H1 (cell line): ENCODE measurements around the gene C10orf95. TPM values are rescaled to one million over a fixed set of nuclear protein-coding genes. Genes with fewer than 3 reads are reported as not detected.

Experiments
- CTCF ChIA-PET: fragments of 300-600 bp; sonication (Branson Sonifier 250); formaldehyde crosslinking; loops from one replicate; lab custom pipeline; 2021; ENCODE audit not compliant: partially characterized antibody; lab: Charles Lee
- POLR2A ChIA-PET: fragments of 300-600 bp; sonication (Branson Sonifier 250); formaldehyde crosslinking; loops from one replicate; lab custom pipeline; 2021; ENCODE audit warnings: inconsistent platforms; ENCODE audit not compliant: partially characterized antibody; lab: Charles Lee
- DNase-seq, 2 experiments: peaks; one replicate each; pipeline versions ENCODE4 v3.0.0 to v3.0.0-alpha.2; 2010 to 2022; ENCODE audit warnings: low spot score in 2 of 2, low read depth in 1 of 2, mixed read lengths in 1 of 2
- FAIRE-seq: peaks from 2 replicates; lab custom pipeline; 2011; peaks lifted over from hg19 to GRCh38; lab: Jason Lieb, UNC
- H2AFZ ChIP-seq: 2 replicates; pipeline ENCODE4 v1.8.1; 2012; ENCODE audit warnings: low read length, inconsistent platforms
- H2AK5ac ChIP-seq: 2 replicates; pipeline ENCODE4 v1.6.1; 2013; ENCODE audit warnings: low read depth, low read length
- H2BK120ac ChIP-seq: replicated peaks from 2 replicates; pipeline ENCODE3; 2013; ENCODE audit warnings: low read depth, low read length, inconsistent platforms
- H2BK12ac ChIP-seq: 2 replicates; pipeline ENCODE4 v1.6.1; 2013; ENCODE audit warnings: low read depth, low read length
- H2BK15ac ChIP-seq: 2 replicates; pipeline ENCODE4 v1.6.1; 2013; ENCODE audit warnings: low read length
- H2BK20ac ChIP-seq: 2 replicates; pipeline ENCODE4 v1.6.1; 2013; ENCODE audit warnings: low read length
- H2BK5ac ChIP-seq: 2 replicates; pipeline ENCODE4 v1.6.1; 2013; ENCODE audit warnings: low read depth, low read length
- H3K14ac ChIP-seq: 2 replicates; pipeline ENCODE4 v1.6.1; 2013; ENCODE audit warnings: inconsistent platforms; ENCODE audit not compliant: insufficient read length
- H3K18ac ChIP-seq: 2 replicates; pipeline ENCODE4 v1.6.1; 2013; ENCODE audit warnings: low read length; ENCODE audit errors: extremely low read depth
- H3K23ac ChIP-seq: 2 replicates; pipeline ENCODE4 v1.6.1; 2013; ENCODE audit warnings: inconsistent platforms; ENCODE audit not compliant: insufficient read length
- H3K23me2 ChIP-seq: 2 replicates; pipeline ENCODE4 v1.6.1; 2013; ENCODE audit warnings: low read depth, low read length
- H3K27ac ChIP-seq: 2 replicates; pipeline ENCODE4 v1.6.1; 2011; ENCODE audit warnings: low read depth, low read length, inconsistent platforms
- H3K27me3 ChIP-seq, 4 experiments: replicated peaks in 1 of 4; 1 replicate in 1 of 4; 2 replicates in 3 of 4; pipeline versions ENCODE4 v1.6.1 to v1.8.1; 2011 to 2013; ENCODE audit warnings: low read length in 3 of 4, mild to moderate bottlenecking in 3 of 4, inconsistent platforms in 2 of 4, mixed read lengths in 2 of 4, moderate library complexity in 1 of 4; ENCODE audit not compliant: control insufficient read depth in 3 of 4, insufficient read depth in 3 of 4; ENCODE audit errors: extremely low read depth in 1 of 4
- H3K36me3 ChIP-seq, 4 experiments: 2 replicates each; pipeline versions ENCODE4 v1.6.1 to v1.8.1; 2011 to 2013; ENCODE audit warnings: mild to moderate bottlenecking in 4 of 4, low read length in 3 of 4, moderate library complexity in 2 of 4, control low read depth in 1 of 4, inconsistent platforms in 1 of 4; ENCODE audit not compliant: insufficient read depth in 4 of 4, control insufficient read depth in 2 of 4
- H3K4ac ChIP-seq: replicated peaks from 2 replicates; pipeline ENCODE3; 2013; ENCODE audit warnings: low read length, low read depth, mixed read lengths, inconsistent platforms; ENCODE audit not compliant: insufficient read length
- H3K4me1 ChIP-seq, 4 experiments: replicated peaks in 1 of 4; 1 replicate in 1 of 4; 2 replicates in 3 of 4; pipeline versions ENCODE4 v1.6.1 to v1.8.1; 2011 to 2013; ENCODE audit warnings: low read length in 3 of 4, inconsistent platforms in 2 of 4, mixed read lengths in 1 of 4; ENCODE audit not compliant: insufficient read depth in 4 of 4, control insufficient read depth in 3 of 4
- H3K4me2 ChIP-seq, 2 experiments: 2 replicates each; pipeline versions ENCODE4 v1.6.1 to v1.8.1; 2011 to 2013; ENCODE audit warnings: low read depth in 2 of 2, low read length in 2 of 2, control low read depth in 1 of 2, inconsistent platforms in 1 of 2, mild to moderate bottlenecking in 1 of 2; ENCODE audit not compliant: insufficient read depth in 1 of 2
- H3K4me3 ChIP-seq, 4 experiments: fragments of 200-600, 300-600 bp in 1 of 4; sonication (generic), shearing (Covaris generic), sonication (Bioruptor Twin) in 1 of 4; 2 replicates each; pipeline versions ENCODE4 v1.5.1 to v1.8.1; 2011 to 2016; ENCODE audit warnings: low read length in 4 of 4, low read depth in 3 of 4, control low read depth in 2 of 4, inconsistent platforms in 2 of 4, mild to moderate bottlenecking in 2 of 4, mixed read lengths in 1 of 4, moderate library complexity in 1 of 4; ENCODE audit not compliant: insufficient read depth in 2 of 4; ENCODE audit errors: extremely low read depth in 1 of 4
- H3K56ac ChIP-seq: replicated peaks from 2 replicates; pipeline ENCODE3; 2013; ENCODE audit warnings: low read depth, mild to moderate bottlenecking, mixed read lengths, low read length, inconsistent platforms; ENCODE audit not compliant: insufficient read length
- H3K79me1 ChIP-seq: 2 replicates; pipeline ENCODE4 v1.6.1; 2013; ENCODE audit warnings: low read depth, low read length, control low read depth
- H3K79me2 ChIP-seq, 2 experiments: 2 replicates each; pipeline versions ENCODE4 v1.6.1 to v1.8.1; 2012 to 2013; ENCODE audit warnings: low read length in 2 of 2, mild to moderate bottlenecking in 2 of 2, inconsistent platforms in 1 of 2; ENCODE audit not compliant: insufficient read depth in 2 of 2, control insufficient read depth in 1 of 2
- H3K9ac ChIP-seq, 4 experiments: replicated peaks in 1 of 4; 1 replicate in 1 of 4; 2 replicates in 3 of 4; pipeline versions ENCODE4 v1.6.1 to v1.8.1; 2011 to 2013; ENCODE audit warnings: low read depth in 3 of 4, low read length in 3 of 4, control low read depth in 2 of 4, mild to moderate bottlenecking in 2 of 4, moderate library complexity in 2 of 4, inconsistent platforms in 1 of 4; ENCODE audit errors: extremely low read depth in 1 of 4
- H3K9me3 ChIP-seq, 2 experiments: 2 replicates each; pipeline versions ENCODE4 v1.6.1 to v1.8.1; 2012 to 2013; ENCODE audit warnings: mild to moderate bottlenecking in 2 of 2, moderate library complexity in 2 of 2, control low read depth in 1 of 2, inconsistent platforms in 1 of 2, low read depth in 1 of 2, low read length in 1 of 2, mixed read lengths in 1 of 2; ENCODE audit not compliant: insufficient read depth in 2 of 2
- H4K20me1 ChIP-seq, 2 experiments: replicated peaks in 1 of 2; 2 replicates each; pipeline versions ENCODE3 to v1.8.1; 2011 to 2013; ENCODE audit warnings: inconsistent platforms in 2 of 2, low read length in 2 of 2, mild to moderate bottlenecking in 1 of 2; ENCODE audit not compliant: insufficient read depth in 2 of 2, control insufficient read depth in 1 of 2
- H4K5ac ChIP-seq: 2 replicates; pipeline ENCODE4 v1.6.1; 2013; ENCODE audit warnings: low read length, low read depth, mixed read lengths, inconsistent platforms; ENCODE audit not compliant: insufficient read length
- H4K8ac ChIP-seq: 2 replicates; pipeline ENCODE4 v1.8.0; 2013; ENCODE audit warnings: mild to moderate bottlenecking, moderate library complexity, low read length, inconsistent platforms; ENCODE audit not compliant: insufficient read depth; ENCODE audit errors: extremely low read depth
- H4K91ac ChIP-seq: replicated peaks from 2 replicates; pipeline ENCODE3; 2013; ENCODE audit warnings: low read length, mixed read lengths, inconsistent platforms; ENCODE audit not compliant: insufficient read length
- BACH1 ChIP-seq: IDR thresholded peaks from 2 replicates; pipeline ENCODE4 v1.6.1; 2012; ENCODE audit warnings: low read length, improper control_type of control experiment
- CBX5 ChIP-seq: fragments of 300-800, 300-1000 bp; sonication (generic); IDR thresholded peaks from 2 replicates; pipeline ENCODE4 v1.7.1; 2016; ENCODE audit warnings: antibody characterized with exemption, low read length, low read depth
- GABPA ChIP-seq: IDR thresholded peaks from 2 replicates; pipeline ENCODE4 v1.6.1; 2011; ENCODE audit warnings: mild to moderate bottlenecking, low read length, moderate library complexity, borderline replicate concordance; ENCODE audit not compliant: insufficient read depth
- HDAC6 ChIP-seq: IDR thresholded peaks from one replicate; pipeline ENCODE4 v1.7.1; 2012; ENCODE audit warnings: low read depth, mild to moderate bottlenecking, inconsistent platforms, low read length, moderate library complexity
- NRF1 ChIP-seq: IDR thresholded peaks from 2 replicates; pipeline ENCODE4 v1.6.1; 2011; ENCODE audit warnings: mild to moderate bottlenecking, low read depth, low read length, improper control_type of control experiment
- POU5F1 ChIP-seq: IDR thresholded peaks from 2 replicates; pipeline ENCODE4 v1.6.1; 2011; ENCODE audit warnings: low read depth, mild to moderate bottlenecking, low read length, moderate library complexity
- RNF2 ChIP-seq: fragments of 200-900, 300-1000 bp; sonication (generic); IDR thresholded peaks from 2 replicates; pipeline ENCODE4 v1.7.1; 2016; ENCODE audit warnings: borderline replicate concordance, low read depth, mild to moderate bottlenecking, antibody characterized with exemption, low read length; ENCODE audit not compliant: poor library complexity, severe bottlenecking; ENCODE audit errors: missing control alignments
- TEAD4 ChIP-seq: IDR thresholded peaks from 2 replicates; pipeline ENCODE4 v1.6.1; 2012; ENCODE audit warnings: low read depth, low read length, inconsistent platforms, mixed read lengths
- YY1 ChIP-seq: IDR thresholded peaks from 2 replicates; pipeline ENCODE4 v1.6.1; 2011; ENCODE audit warnings: low read depth, mild to moderate bottlenecking, low read length
- WGBS, 2 experiments: shearing (Covaris generic) in 1 of 2; methylation state at CpG; one replicate each; pipeline versions ENCODE4 v1.1.6 to v1.1.7; 2013 to 2015; ENCODE audit warnings: low lambda C conversion rate in 2 of 2, mixed read lengths in 2 of 2, inconsistent platforms in 1 of 2, low coverage in 1 of 2, missing lambda C conversion rate in 1 of 2; ENCODE audit not compliant: insufficient replicate concordance in 2 of 2, insufficient coverage in 1 of 2, insufficient read length in 1 of 2; ENCODE audit errors: extremely low coverage in 1 of 2, missing lambda C conversion rate in 1 of 2; 5-methylcytosine and 5-hydroxymethylcytosine counted together
- polyA plus RNA-seq, 7 experiments: library from polyadenylated mRNA; depleted of rRNA in 3 of 7; stranded (reverse) in 5 of 7; unstranded in 2 of 7; fragments of >200 nt in 5 of 7; fragments of 200-250 nt in 2 of 7; gene quantifications; 1 replicate in 5 of 7; 2 replicates in 1 of 7; 4 replicates in 1 of 7; pipeline versions ENCODE4 v1.2.1 to v1.2.3, GENCODE V29; 2011 to 2013; ENCODE audit warnings: missing spikeins in 2 of 7, mixed read lengths in 2 of 7
- total RNA-seq: library from RNA; stranded (reverse); fragmentation: NEBNext Ultra II Directional; extraction: Animal tissue kit (Norgen Biotek cat#: 25700); gene quantifications from 2 replicates; pipeline ENCODE4 v1.2.1, GENCODE V29; 2021
- TF ChIP-seq, protein P1 (sequence below): IDR thresholded peaks from 2 replicates; pipeline ENCODE4 v1.6.1; 2012; ENCODE audit warnings: inconsistent platforms

Gene C10orf95
- total and polyA plus RNA-seq, 2 of the 8 experiments (the other 6 are each of a cell fraction or from before 2014, with no cell fraction given) = 0.34 to 0.48 TPM

DNA sequence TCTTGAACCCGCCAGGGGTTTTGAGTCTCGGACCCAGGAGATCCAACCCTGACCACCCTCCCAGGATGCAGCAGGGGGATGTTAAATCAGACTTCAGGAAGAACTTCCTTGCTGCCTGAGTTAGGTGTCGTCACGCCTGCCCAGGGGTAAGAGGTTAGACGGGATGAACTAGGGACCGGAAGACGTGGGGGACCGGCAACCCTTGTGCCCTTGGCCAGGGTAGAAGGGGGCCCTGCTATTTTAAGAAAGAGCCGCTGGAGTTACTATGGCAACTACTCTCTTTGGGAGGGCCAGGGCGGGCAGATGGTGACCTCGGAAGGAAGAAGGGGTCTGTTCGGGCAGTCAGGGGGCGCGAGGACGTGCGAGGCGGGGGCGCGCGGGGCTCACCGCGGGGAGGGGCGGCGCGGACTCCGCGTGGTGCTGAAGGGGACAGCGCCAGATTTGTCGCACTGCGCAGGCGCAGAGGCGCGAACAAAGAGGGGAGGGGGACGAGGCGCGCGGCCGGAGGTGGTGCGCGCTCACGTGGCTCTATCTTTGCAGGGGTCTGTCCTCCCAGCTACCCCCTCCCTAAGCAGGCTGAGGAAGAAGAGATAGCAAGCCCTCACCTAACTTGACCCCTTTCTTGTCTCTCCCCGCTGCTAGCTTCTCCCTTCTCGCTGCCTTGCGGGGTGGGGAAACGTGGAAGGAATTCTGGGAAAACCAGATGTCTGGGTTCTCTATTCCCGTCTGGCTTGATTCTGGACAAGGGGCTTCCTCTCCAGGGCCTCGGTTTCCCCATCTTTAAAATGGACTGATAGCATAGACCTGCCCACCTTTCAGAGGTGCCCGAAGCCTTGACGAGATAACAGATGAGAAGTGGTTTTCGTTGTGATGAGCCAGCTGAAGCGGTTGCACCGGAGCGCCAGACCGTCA, 31.8 kb downstream of the C10orf95 start:
- no peak for FAIRE-seq
- H4K8ac ChIP-seq = no peak overlapping the region
- WGBS, 2 experiments = 2% methylated on average over 21 of the region's 54 CpGs; no CpG with 5 or more reads in 1 of the 2 experiments
- H3K27ac ChIP-seq = no peak overlapping the region
- H3K4me3 ChIP-seq = peak overlapping the region; percentile 74 to 92 (median 80)
- 0 out of 8 replicates have a peak, but pooled peaks cover 0 to 3% (median 0%) of the 10 kb centered on the region in 4 experiments for H3K36me3 ChIP-seq
- no peaks in the 10 kb centered on the region for H3K27me3 ChIP-seq
- H3K9ac ChIP-seq = no peak overlapping the region; a peak in 2 of 7 replicates
- peak overlapping the region; percentile 81; the same call in 1 of the 2 replicates for H2BK5ac ChIP-seq
- peak; percentile 50 to 98 for DNase-seq
- H3K56ac ChIP-seq = no peak overlapping the region
- peak overlapping the region; percentile 88 to 100 for H3K4me2 ChIP-seq
- H3K79me2 ChIP-seq = no peaks in the 10 kb centered on the region
- peaks cover 2 to 9% of the 10 kb centered on the region in 2 experiments for H4K20me1 ChIP-seq
- H3K23me2 ChIP-seq = peaks cover 32% of the 10 kb centered on the region
- no peak overlapping the region for H4K5ac ChIP-seq
- H3K23ac ChIP-seq = no peak overlapping the region
- ChIA-PET CTCF (interaction anchor here (0.6 to 9.5 kb wide), 16 partner anchors 10 to 1675 kb away, joined by 3 to 78 read pairs (median 14); partner anchors contain the start of genes C10orf95 and CUEDC2), POLR2A (interaction anchor here (0.6 to 7.9 kb wide), 11 partner anchors 8 to 207 kb away, joined by 3 to 56 read pairs (median 25); partner anchors contain the start of genes C10orf95, CUEDC2 and NFKB2)
- H3K14ac ChIP-seq = no peak overlapping the region
- peak overlapping the region; percentile 77 for H2AFZ ChIP-seq
- no peak overlapping the region for H2AK5ac ChIP-seq
- no peak overlapping the region for H2BK20ac ChIP-seq
- H2BK120ac ChIP-seq = no peak overlapping the region
- H3K18ac ChIP-seq = peak overlapping the region; percentile 88; the same call in 1 of the 2 replicates
- no peak overlapping the region for H2BK15ac ChIP-seq
- no peaks in the 10 kb centered on the region for H3K9me3 ChIP-seq
- no peaks in the 10 kb centered on the region for H3K79me1 ChIP-seq
- peak overlapping the region; percentile 5 for H4K91ac ChIP-seq
- H2BK12ac ChIP-seq = 0 out of 2 replicates have a peak overlapping the region, but pooled peaks have one; percentile 95
- peak overlapping the region; percentile 50 for H3K4ac ChIP-seq
- H3K4me1 ChIP-seq = peaks cover 0 to 25% (median 10%) of the 10 kb centered on the region in 4 experiments; a peak in 5 of 7 replicates
- no peak for TF ChIP-seq BACH1
- TF ChIP-seq TEAD4 = no peak
- TF ChIP-seq, protein P1, sequence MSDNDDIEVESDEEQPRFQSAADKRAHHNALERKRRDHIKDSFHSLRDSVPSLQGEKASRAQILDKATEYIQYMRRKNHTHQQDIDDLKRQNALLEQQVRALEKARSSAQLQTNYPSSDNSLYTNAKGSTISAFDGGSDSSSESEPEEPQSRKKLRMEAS = peak; percentile 75; the same call in 1 of the 2 replicates
- no peak for TF ChIP-seq CBX5
- TF ChIP-seq RNF2 = no peak
- TF ChIP-seq HDAC6 = no peak
- TF ChIP-seq GABPA = no peak
- TF ChIP-seq YY1 = no peak
- peak; percentile 92 for TF ChIP-seq NRF1
- TF ChIP-seq POU5F1 = no peak
